Germinal center (tissue), 1 donor: Measurements from ENCODE around the gene ARRDC3.
A peak's percentile ranks its signal among the peaks of the same experiment; 100 is the strongest.
"Not testable (repeated sequence)": the region's sequence is repeated elsewhere in the genome, so short reads cannot be mapped to it uniquely, and the experiment has no call there.

Experiments
- DNase-seq: peaks from one replicate; pipeline ENCODE4 v3.0.0; 2012; ENCODE audit warnings: mixed read lengths, low spot score

The ARRDC3 gene

DNA sequence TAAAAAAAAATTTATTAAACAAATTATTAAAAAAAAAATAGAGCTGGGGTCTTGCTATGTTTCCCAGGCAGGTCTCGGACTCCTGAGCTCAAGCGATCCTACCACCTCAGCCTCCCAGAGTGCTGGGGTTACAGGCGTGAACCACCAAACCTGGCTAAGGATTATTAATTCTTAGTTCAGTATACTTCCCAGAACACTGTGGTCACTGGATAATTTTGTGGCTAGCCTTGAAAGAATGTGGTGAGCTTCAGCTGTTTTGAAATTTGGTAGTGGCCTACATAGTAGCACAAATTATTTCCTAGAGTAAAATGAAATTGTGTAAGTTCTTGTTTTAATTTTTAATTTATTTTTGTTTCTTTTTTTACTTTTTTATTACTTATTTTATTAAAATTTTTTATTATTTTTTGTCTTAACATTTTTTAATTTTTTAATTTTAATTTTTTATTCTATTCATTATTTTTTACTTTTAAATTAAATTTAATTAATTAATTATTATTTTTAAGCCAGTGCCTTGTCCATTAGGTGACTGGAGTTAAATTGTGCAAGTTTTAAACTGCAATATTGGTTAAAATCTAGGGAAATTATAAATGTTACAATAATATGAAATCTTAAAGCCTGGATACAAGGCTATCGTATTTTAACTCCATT lies 23.0 kb downstream of the ARRDC3 start:
- DNase-seq: no peak

DNA sequence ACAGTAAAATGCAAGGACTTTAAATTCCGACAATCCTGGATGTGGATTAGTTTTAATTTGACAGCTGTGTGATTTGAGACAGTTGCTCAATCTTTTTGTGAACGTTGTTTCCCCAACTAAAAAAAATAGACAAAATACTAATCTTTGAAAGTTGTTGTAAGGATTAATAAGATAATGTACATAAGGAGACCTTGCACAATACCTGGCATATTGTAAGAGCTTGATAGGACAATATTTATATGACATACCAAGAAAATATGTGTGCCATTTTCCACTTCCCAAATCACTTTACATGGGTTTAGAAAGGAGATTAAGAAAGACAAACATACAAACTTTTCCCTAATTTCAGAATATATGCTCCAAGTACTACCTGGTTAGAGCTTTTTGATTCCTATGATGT lies 25.3 kb downstream of the ARRDC3 start:
- DNase-seq: no peak

DNA sequence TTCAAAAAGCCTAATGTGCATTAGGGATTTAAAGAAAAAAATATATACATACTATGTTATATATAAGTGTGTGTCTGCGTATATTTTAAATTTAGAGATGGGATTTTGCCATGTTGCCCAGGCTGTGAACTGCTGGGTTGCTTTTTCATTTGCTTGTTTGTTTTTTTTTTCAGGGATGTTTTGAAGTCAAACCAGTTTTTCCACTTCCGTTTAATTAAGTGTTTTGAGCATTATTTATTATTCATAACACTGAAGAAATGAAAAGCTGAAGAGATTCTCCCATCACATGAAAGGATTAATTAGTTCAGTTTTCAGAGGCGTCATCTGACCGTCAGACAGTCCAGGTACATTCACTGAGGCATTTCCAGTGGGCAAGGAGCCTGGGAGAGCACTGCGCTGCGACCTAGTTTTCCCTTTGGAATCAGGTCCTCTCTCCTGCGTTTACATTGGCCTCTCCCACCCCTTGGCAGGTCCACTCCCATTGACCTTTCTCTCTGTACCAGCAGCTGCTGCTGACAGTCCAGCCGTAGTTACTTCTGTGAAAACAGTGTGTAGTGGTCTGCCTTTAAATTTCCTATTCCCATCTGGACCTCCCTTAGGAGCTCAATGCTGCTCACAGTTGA lies 26.0 kb downstream of the ARRDC3 start:
- DNase-seq: no peak

DNA sequence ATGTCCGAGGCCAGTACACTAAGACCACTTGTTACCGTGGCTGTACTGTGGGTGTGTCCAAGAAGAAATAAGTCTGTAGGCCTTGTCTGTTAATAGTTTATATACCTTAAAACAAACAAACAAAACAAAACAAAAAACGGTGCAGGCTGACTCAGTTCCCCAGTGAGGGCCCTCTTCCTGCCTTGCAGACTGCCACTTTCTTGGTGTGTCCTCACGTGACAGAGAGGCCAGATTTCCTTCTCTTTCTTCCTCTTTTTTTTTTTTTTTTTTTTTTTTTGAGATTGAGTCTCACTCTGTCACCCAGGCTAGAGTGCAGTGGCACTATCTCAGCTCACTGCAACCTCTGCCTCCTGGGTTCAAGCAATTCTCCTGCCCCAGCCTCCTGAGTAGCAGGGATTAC lies 28.2 kb downstream of the ARRDC3 start:
- peak; percentile 38 for DNase-seq

DNA sequence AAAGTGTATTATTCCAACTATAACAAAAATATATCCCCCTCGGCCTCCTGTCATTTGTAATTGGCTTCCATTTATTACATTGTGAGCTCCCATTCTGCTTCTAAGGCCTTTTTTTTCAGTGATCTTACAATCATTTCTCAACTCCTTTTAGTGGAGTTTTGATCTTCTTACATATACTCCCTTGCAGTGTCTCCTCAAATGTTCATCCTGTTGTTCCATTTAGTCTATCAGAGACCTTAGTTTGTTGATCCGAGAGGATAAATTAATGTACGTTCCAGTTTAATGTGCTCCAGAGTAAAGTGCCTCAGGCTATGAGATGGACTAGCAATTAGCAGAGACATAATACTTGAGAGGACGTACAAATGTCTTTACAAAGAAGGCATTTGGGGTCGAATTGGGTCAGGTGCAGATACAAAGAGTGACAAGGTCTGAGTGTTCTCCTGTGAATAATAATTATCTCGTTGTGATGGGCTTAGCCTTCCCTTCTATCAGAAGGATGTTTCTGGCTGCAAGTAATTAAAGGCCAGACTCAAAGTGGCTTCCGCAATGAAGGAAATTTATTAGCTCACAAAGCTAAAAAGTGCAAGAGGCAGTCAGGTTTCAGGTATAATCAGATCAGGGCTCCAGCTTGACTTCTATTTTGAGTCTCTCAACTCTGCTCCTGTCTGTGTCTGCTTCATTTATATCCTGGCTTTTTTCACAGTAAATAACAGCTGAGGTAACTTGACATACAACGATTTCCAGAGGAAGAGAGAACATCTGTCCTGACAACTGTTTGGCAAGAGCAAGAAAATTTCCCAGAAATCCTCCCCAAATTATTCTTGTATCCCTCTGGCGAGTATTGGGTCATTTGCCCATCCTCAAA lies 30.1 kb downstream of the ARRDC3 start:
- DNase-seq: no peak

DNA sequence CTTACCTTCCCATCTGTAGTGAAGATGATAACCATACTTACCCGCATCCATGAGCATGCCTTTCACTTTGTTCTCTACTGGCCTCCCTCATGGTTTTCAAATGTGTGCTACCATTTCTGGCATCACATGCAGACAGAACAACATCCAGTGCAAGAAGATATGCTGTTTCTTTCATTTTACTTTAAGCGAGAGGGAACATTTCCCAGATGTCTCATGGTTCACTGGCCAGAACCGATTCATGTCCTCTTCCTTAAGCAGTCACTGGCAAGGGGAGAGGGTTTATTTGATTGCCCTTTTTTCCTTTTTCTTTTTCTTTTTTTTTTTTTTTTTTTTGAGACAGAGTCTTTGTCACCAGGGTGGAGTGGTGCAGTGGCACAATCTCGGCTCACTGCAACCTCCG lies 37.7 kb downstream of the ARRDC3 start:
- no peak for DNase-seq

DNA sequence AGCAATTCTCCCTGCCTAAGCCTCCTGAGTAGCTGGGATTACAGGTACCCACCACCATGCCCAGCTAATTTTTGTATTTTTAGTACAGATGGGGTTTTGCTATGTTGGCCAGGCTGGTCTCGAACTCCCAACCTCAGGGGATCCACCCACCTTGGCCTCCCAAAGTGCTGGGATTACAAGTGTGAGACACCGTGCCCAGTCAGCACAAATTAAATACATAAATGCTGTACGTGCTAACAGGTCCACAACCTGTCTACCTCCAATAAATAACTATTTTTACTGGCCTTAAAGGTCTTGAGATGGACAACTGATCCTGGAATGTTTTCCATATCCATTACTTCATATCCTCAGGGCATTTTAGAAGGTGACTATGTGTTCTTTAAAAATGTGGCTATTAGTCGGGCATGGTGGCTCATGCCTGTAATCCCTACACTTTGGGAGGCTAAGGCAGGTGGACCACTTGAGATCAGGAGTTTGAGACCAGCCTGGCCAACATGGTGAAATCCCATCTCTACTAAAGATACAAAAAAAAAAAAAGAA lies 38.4 kb downstream of the ARRDC3 start:
- not testable (repeated sequence) for DNase-seq

DNA sequence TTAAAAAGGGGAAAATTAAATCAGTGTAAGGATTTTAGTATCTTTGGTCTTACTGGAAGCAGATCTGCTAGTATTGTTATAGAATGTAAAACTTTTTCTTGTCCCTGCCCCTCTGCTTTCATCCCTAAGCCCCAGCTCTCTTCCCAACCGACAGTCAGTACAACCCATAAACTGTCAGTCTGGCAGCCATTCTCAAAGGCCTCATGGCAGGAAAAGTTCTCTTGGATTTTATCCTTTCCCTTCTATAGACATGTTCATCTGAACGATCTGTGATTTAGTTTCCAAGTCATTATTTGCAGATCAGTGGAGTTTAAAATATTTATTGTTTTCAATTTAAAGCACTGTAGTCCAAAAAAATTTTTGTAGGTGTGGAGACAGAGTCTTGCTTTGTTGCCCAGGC lies 39.2 kb downstream of the ARRDC3 start:
- DNase-seq: no peak

DNA sequence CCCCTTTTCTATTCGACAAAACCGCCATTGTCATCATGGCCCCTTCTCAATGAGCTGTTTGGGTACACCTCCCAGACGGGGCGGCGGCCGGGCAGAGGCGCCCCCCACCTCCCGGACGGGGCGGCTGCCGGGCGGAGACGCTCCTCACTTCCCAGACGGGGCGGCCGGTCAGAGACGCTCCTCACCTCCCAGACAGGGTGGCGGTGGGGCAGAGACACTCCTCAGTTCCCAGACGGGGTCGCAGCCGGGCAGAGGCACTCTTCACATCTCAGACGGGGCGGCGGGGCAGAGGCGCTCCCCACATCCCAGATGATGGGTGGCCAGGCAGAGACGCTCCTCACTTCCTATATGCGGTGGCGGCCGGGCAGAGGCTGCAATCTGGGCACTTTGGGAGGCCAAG lies 40.2 kb downstream of the ARRDC3 start:
- not testable (repeated sequence) for DNase-seq

DNA sequence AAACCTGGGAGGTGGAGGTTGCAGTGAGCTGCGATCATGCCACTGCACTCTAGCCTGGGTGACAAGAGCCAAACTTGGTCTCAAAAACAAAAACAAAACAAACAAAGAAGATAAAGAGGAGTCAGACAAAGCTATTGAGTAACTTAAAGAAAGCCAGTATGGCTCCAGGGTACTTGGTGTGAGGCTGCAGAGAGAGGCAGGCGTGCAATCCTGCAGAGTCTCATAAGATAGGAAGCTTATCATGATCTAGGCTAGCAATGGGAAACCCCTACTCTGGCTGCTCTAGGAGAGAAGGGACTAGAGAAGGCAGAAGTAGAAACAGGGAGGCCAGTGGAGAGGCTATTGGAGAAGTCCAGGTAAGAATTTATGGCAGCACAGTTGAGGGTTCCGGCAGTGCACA lies 42.0 kb downstream of the ARRDC3 start:
- no peak for DNase-seq

DNA sequence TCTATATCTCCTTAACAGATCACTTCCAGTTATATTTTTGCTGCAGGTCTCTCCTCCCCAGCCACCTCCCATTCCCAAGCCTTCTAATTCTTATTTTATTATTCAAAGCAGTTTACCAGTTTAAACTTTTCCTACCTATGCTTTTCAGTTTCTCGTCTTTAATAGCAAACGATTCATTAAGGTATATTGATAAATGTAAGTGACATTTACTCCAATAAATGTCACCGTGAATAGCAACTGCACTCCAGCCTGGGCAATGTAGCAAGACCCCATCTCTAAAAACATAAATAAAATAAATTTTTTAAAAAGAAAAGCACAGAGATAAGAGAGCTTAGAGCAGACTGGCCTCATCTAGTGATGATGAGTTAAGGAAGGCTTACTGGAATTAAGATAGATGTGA lies 42.6 kb downstream of the ARRDC3 start:
- no peak for DNase-seq

DNA sequence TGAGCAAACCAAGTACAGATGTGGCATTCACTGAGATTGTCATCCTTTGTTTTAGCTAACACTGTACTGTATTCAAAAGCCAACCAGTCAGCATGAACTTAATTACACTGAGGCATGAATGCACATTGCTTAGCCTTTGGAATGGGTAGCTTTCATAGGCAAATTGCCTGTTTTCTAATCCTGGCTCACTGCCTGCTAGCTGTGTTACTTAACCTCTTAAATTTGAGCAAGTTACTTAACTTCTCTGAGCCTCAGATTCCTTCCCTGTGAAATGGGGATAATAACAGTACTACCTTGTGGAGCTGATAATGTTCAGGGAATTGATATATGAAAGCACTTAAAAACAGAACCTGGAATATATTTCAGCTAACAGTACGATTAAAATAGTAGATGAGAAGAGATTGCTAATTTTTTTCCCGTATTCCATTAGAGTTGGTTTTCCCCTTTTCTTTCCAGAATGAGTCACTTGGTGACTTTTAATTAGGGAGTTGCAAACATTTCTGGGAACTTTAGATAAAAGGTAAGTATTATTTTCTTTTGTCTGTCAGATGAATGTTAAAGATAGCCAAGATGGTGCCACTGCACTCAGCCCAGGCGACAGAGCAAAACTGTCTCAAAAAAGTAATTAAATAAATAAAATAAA lies 43.9 kb downstream of the ARRDC3 start:
- no peak for DNase-seq

DNA sequence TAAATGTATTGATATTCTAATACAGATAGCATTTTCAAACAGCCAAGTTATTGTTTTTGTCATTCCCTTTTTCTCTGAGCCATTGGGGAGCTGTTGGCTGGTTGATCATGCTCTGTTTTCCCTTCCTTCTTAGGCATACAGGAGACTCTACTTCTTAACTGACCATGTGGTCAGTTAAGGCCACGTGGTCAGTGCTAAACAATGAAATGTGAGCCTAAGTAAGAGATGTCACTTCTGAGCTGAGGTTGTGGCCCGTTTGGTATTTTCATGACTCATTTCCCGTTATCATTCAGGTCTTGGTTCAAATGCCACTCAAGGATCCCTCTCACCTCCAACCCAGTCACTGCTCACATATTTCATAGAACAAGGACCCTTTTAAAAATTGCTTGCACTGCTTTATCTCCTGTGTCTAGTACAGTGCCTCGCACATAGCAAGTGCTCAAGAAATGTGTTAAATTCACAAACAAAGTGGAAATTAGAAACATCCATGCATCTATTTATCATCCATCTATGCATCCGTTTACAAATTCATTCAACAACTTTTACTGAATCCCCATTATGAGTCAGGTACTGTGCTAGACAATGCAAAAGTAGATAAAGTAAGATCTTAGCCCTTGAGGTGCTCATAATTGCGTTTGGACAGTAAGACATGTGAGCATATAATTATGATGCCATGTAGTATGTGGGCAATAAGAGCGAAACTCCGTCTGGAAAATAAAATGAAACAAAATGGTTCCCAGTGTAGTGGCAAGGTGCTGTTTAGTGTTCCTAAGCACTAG lies 50.7 kb downstream of the ARRDC3 start:
- DNase-seq: no peak

DNA sequence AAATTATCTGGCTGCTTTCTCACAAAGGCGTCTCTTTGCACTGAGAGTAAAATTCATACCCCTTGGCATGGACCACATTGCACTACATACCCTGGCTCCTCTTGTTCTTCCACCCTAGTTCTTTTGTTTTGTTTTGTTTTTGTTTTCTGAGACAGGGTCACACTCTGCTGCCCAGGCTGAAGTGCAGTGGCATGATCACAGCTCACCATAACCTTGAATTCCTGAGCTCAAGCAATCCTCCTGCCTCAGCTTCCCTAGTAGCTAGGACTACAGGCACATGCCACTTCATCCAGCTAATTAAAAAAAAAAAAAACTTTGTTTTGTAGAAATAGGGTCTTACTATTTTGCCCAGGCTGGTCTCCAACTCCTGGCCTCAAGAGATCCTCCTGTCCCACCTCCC lies 51.4 kb downstream of the ARRDC3 start:
- DNase-seq: no peak

DNA sequence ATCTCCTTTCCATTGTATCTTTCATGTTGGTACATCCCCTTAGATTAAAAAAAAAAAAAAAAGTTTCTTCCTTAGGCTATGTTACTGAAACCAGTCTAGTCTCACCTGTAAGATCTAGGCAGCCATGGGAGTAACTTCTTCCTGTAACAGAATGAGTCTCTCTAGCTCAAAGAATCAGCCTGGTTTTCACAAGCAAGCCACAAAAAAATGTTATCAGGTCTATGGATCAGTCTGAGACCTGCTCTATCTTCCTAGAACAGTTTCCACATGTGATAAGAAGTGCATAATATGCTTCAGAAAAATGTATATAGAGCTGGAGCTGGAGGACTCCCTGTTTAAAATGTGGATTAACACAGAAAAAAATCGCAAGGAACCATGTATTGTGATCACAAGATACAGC lies 53.8 kb downstream of the ARRDC3 start:
- DNase-seq: no peak

DNA sequence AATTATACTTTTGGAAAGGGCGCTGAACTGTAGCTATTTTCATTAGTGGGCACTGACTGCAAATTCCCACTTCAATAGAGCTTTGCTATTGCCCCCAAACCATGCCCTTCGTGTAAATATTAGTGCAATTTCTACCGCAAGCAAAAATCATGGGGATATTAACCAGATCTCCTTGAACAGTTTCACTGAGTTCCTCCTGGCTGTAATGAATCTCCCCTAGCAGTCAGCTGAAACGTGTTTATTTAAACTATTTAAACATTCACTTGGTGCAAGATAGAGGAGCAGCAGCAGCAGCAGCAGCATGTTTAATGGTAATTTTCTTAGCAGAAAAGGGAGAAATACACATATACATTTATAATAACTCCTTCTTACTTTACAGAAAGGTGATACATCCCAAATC lies 54.4 kb downstream of the ARRDC3 start:
- no peak for DNase-seq

DNA sequence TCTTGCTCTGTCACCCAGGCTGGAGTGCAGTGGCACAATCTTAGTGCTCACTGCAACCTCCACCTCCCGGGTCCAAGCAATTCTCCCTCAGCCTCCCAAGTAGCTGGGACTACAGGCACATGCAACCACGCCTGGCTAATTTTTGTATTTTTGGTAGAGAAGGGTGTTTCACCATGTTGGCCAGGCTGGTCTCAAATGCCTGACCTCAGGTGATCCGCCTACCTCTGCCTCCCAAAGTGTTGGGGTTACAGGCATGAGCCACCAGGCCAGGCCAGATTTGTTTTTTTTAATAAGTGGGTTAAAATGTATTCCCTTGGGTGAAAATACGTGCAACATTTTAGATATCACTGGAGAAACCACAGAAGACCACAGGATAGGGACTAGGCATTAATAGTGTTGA lies 60.1 kb downstream of the ARRDC3 start:
- not testable (repeated sequence) for DNase-seq

DNA sequence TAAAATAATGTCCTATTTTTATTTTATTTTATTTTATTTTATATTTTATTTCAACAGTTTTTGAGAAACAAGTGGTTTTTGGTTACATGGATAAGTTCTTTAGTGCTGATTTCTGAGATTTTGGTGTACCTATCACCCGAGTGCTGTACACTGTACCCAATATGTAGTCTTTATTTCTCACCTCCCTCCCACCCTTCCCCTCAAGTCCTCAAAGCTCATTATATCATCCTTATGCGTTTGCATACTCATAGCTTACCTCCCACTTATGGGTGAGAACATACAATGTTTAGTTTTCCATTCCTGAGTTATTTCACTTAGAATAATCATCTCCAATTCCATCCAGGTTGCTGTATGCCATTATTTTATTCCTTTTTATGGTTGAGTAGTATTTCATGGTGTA lies 63.5 kb downstream of the ARRDC3 start:
- no peak for DNase-seq

DNA sequence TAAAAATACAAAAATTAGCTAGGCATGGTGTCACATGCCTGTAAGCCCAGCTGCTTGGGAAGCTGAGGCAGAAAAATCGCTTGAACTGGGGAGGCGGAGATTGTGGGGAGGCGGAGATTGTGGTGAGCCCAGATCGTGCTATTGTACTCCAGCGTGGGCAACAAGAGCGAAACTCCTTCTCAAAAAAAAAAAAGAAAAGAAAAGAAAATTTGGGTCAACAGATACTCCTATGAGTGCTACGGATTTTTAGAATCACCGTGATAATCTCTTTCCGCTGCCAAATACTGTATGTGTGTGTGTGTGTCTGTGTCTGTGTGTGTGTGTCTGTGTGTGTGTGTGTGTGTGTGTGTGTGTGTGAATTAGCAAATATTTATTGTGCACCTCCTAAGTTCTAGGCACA lies 64.4 kb downstream of the ARRDC3 start:
- no peak for DNase-seq
